NK-92 (cell line): ENCODE results near the gene ATOH8.

Experiments used
- DNase-seq: peaks from one replicate; lab custom pipeline; 2025; ENCODE audit not compliant: unreplicated experiment; lab: John Stamatoyannopoulos, UW

The ATOH8 gene

GRCh38 chr2:85736456-85737355 is 17.1 kb upstream of the ATOH8 start:
- DNase-seq, result no peak

GRCh38 chr2:85737481-85737880 is 16.3 kb upstream of the ATOH8 start:
- no peak for DNase-seq

- DNase-seq, result no peak
Measured at GRCh38 chr2:85737961-85738360, 15.8 kb upstream of the ATOH8 start.

GRCh38 chr2:85740193-85740592 is 13.6 kb upstream of the ATOH8 start:
- DNase-seq, result no peak

GRCh38 chr2:85741211-85741832 is 12.5 kb upstream of the ATOH8 start:
- no peak for DNase-seq

GRCh38 chr2:85741833-85742455 is 11.8 kb upstream of the ATOH8 start:
- DNase-seq, result no peak

GRCh38 chr2:85743304-85743978 is 10.3 kb upstream of the ATOH8 start:
- DNase-seq, result no peak

GRCh38 chr2:85744055-85744454 is 9.7 kb upstream of the ATOH8 start:
- no peak for DNase-seq

GRCh38 chr2:85744741-85745601 is 8.8 kb upstream of the ATOH8 start:
- DNase-seq, result no peak

GRCh38 chr2:85745619-85746018 is 8.2 kb upstream of the ATOH8 start:
- no peak for DNase-seq

- DNase-seq, result no peak
Measured at GRCh38 chr2:85746321-85747004, 7.3 kb upstream of the ATOH8 start.

GRCh38 chr2:85747441-85747840 is 6.3 kb upstream of the ATOH8 start:
- DNase-seq, result no peak

GRCh38 chr2:85748039-85748734 is 5.6 kb upstream of the ATOH8 start:
- no peak for DNase-seq

- DNase-seq, result no peak
Measured at GRCh38 chr2:85748985-85749875, 4.6 kb upstream of the ATOH8 start.

- DNase-seq, result no peak
Measured at GRCh38 chr2:85750587-85751575, 2.9 kb upstream of the ATOH8 start.

GRCh38 chr2:85751627-85752026 is 2.2 kb upstream of the ATOH8 start:
- DNase-seq, result no peak

GRCh38 chr2:85753035-85753524 is 711 bp upstream of the ATOH8 start:
- no peak for DNase-seq
